ENCODE data around the gene STXBP5. TPM values are rescaled to one million over a fixed set of nuclear protein-coding genes. Genes with fewer than 3 reads are reported as not detected.

STXBP5 gene
- total RNA-seq, 4 donors from 2014 or later, result 18.1 to 22.1 (median 20.0) TPM

DNA sequence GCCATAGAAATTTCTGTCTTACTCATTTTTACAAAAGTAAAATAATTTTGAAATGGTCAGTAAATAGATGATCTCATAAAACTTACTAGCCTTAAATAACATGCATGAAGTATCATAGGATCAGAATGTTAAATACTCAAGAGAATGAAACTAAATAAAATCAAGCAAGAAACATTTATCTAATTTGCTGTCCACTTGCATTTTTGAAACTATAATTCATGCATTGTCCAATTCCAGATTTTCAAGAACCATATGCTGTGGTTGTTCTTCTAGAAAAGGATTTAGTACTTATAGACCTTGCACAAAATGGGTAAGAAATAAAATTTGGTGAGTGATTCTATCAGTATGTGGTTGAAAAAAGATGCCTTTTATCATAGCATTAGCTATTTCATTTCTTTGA, 107.0 kb downstream of the STXBP5 start:
- DNase-seq (ENCODE audit: extremely low spot score), result no peak
- no peaks in the 10 kb centered on the region for H3K27me3 ChIP-seq
- H3K36me3 ChIP-seq, result peaks cover 0 to 30% (median 14%) of the 10 kb centered on the region in 4 donors
- TF ChIP-seq POLR2A (IDR thresholded peaks at IDR 0.05; ENCODE audit: low read depth) (no peak), POLR2AphosphoS5 (IDR thresholded peaks at IDR 0.05) (no peak)
- no peak overlapping the region for H3K27ac ChIP-seq (replicated peaks in 1 of 4)
- no peak overlapping the region for H3K4me3 ChIP-seq
- no peaks in the 10 kb centered on the region for H3K9me3 ChIP-seq
- intact Hi-C loops (cut with DNase I), result no loop called here
- H3K4me1 ChIP-seq, result no peaks in the 10 kb centered on the region

- peaks cover 4 to 55% (median 26%) of the 10 kb centered on the region in 4 donors for H3K36me3 ChIP-seq
- H3K9me3 ChIP-seq, result no peaks in the 10 kb centered on the region
- TF ChIP-seq POLR2AphosphoS5 (IDR thresholded peaks at IDR 0.05) (no peak), POLR2A (IDR thresholded peaks at IDR 0.05; ENCODE audit: low read depth) (no peak), EP300 (IDR thresholded peaks at IDR 0.05) (no peak)
- TF ChIP-seq, protein P1, sequence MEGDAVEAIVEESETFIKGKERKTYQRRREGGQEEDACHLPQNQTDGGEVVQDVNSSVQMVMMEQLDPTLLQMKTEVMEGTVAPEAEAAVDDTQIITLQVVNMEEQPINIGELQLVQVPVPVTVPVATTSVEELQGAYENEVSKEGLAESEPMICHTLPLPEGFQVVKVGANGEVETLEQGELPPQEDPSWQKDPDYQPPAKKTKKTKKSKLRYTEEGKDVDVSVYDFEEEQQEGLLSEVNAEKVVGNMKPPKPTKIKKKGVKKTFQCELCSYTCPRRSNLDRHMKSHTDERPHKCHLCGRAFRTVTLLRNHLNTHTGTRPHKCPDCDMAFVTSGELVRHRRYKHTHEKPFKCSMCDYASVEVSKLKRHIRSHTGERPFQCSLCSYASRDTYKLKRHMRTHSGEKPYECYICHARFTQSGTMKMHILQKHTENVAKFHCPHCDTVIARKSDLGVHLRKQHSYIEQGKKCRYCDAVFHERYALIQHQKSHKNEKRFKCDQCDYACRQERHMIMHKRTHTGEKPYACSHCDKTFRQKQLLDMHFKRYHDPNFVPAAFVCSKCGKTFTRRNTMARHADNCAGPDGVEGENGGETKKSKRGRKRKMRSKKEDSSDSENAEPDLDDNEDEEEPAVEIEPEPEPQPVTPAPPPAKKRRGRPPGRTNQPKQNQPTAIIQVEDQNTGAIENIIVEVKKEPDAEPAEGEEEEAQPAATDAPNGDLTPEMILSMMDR (IDR thresholded peaks at IDR 0.05), result no peak
- intact Hi-C loops (cut with DNase I), result no loop called here
- H3K27me3 ChIP-seq, result no peaks in the 10 kb centered on the region
- no peak overlapping the region for H3K4me3 ChIP-seq
- no peaks in the 10 kb centered on the region for H3K4me1 ChIP-seq
- H3K27ac ChIP-seq (replicated peaks in 1 of 4), result no peak overlapping the region
- 88% methylated on average over 2 of the region's 2 CpGs for WGBS
- no peak for DNase-seq (ENCODE audit: extremely low spot score)
Measured at GRCh38 chr6:147321260-147321659, 117.0 kb downstream of the STXBP5 start.

DNA sequence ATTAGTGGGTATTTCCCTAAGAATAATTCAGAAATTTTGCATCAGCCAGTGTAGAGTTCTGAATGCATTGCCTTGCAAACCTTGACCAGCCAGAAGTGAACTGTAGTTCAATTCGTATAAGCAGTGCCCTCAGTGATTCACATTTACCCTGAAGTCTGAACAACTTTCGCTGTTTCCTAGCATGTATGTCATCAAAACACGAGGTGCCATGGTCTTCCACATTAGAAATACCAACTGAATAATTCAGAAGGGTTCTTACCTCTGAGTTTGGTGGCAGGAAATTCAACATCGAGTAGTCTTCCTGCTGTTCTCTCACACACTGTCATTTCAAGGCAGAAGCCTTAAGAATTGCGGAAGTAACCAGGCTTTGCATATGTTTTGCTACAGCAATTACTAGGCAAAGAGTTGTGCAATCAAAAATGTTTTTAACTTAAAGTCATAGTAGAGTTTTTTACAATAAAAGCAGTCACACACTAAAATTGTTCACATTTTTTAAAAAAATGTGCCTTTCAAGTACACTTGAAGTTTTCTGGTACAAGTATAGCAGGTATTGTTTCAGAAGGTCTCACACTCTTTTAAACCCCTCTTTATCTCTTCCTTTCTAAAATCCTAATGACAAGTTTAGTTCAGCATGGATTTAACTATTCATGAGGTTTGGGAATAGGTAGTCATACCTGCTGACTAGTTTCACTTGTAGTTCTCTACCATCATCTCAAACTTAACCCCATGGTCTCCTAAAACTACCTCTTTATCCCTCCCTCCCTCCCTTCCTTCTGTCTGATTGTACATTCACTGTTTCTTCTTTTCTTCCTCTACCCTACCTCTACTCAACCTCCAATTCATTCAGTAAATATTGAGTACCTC, 118.3 kb downstream of the STXBP5 start:
- Histone ChIP-seq H3K36me3 (peaks cover 14 to 53% (median 31%) of the 10 kb centered on the region in 4 donors), H3K9me3 (no peaks in the 10 kb centered on the region), H3K27me3 (no peaks in the 10 kb centered on the region), H3K4me1 (no peaks in the 10 kb centered on the region), H3K27ac (replicated peaks in 1 of 4) (no peak overlapping the region), H3K4me3 (no peak overlapping the region)
- no peak for TF ChIP-seq POLR2AphosphoS5 (IDR thresholded peaks at IDR 0.05)
- TF ChIP-seq EP300 (IDR thresholded peaks at IDR 0.05), result no peak
- TF ChIP-seq, protein P1 (IDR thresholded peaks at IDR 0.05), result no peak
- no peak for TF ChIP-seq POLR2A (IDR thresholded peaks at IDR 0.05; ENCODE audit: low read depth)
- intact Hi-C loops (cut with DNase I), result no loop called here
- DNase-seq (ENCODE audit: extremely low spot score), result no peak
- WGBS, result 69% methylated on average over 5 of the region's 5 CpGs

GRCh38 chr6:147325557-147325956, 121.3 kb downstream of the STXBP5 start:
- Histone ChIP-seq H3K27ac (replicated peaks in 1 of 4) (no peak overlapping the region), H3K27me3 (no peaks in the 10 kb centered on the region), H3K36me3 (peaks cover 16 to 52% (median 34%) of the 10 kb centered on the region in 4 donors), H3K4me3 (no peak overlapping the region), H3K9me3 (no peaks in the 10 kb centered on the region), H3K4me1 (no peaks in the 10 kb centered on the region)
- no peak for TF ChIP-seq POLR2A (IDR thresholded peaks at IDR 0.05; ENCODE audit: low read depth)
- TF ChIP-seq EP300 (IDR thresholded peaks at IDR 0.05), result no peak
- TF ChIP-seq, protein P1 (IDR thresholded peaks at IDR 0.05), result no peak
- TF ChIP-seq POLR2AphosphoS5 (IDR thresholded peaks at IDR 0.05), result no peak
- no peak for DNase-seq (ENCODE audit: extremely low spot score)
- 86% methylated on average over 1 of the region's 1 CpG for WGBS
- intact Hi-C loops (cut with DNase I), result no loop called here

GRCh38 chr6:147331401-147331800, 127.2 kb downstream of the STXBP5 start:
- Histone ChIP-seq H3K4me1 (no peaks in the 10 kb centered on the region), H3K36me3 (peaks cover 12 to 34% (median 21%) of the 10 kb centered on the region in 4 donors), H3K9me3 (no peaks in the 10 kb centered on the region), H3K27me3 (no peaks in the 10 kb centered on the region), H3K4me3 (no peak overlapping the region), H3K27ac (replicated peaks in 1 of 4) (no peak overlapping the region)
- TF ChIP-seq, protein P1 (IDR thresholded peaks at IDR 0.05), result no peak
- no peak for TF ChIP-seq POLR2A (IDR thresholded peaks at IDR 0.05; ENCODE audit: low read depth)
- no peak for TF ChIP-seq POLR2AphosphoS5 (IDR thresholded peaks at IDR 0.05)
- no peak for TF ChIP-seq EP300 (IDR thresholded peaks at IDR 0.05)
- intact Hi-C loops (cut with DNase I), result no loop called here
- WGBS, result 90% methylated on average over 1 of the region's 1 CpG
- DNase-seq (ENCODE audit: extremely low spot score), result no peak

Measured in esophagus muscularis mucosa (tissue), 4 donors.